ENCODE measurements around the gene BABAM2. TPM values are rescaled to one million over a fixed set of nuclear protein-coding genes. Genes with fewer than 3 reads are reported as not detected.

The BABAM2 gene
- total RNA-seq, 1 donor from 2014 or later, result 34.6 TPM

DNA sequence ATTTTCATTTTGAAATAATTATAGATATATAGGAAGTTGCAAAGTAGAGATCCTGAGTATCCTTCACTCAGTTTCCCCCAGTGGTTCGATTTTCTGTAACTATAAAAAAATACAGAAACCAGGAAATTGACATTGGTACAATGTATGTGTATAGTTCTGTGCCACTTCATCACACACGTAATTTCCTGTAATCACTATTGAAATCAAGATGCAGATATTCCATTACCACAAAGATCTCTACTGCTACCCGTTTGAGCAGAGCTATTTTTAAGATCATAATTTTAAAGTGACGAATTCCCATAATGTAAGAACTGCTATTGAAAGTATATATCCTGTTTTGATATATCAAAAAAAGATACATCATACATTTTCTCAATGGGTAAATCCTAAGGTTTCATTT lies 142.3 kb downstream of the BABAM2 start:
- Histone ChIP-seq H3K9me3 (ENCODE audit: low read depth) (no peaks in the 10 kb centered on the region), H3K27ac (no peak overlapping the region), H3K27me3 (no peaks in the 10 kb centered on the region), H3K36me3 (no peaks in the 10 kb centered on the region), H4K20me1 (ENCODE audit: low read depth) (no peaks in the 10 kb centered on the region), H3K4me3 (no peak overlapping the region), H2AFZ (replicated peaks) (no peak overlapping the region), H3K79me2 (ENCODE audit: low read depth) (no peaks in the 10 kb centered on the region), H3K9ac (no peak overlapping the region), H3K4me1 (peaks cover 9% of the 10 kb centered on the region), H3K4me2 (no peak overlapping the region), H3F3A (ENCODE audit: low read depth) (no peaks in the 10 kb centered on the region)
- no peaks in the 10 kb centered on the region for H3K27me3 Mint-ChIP-seq (ENCODE audit: insufficient read depth, low read depth)
- TF ChIP-seq EZH2phosphoT487 (IDR thresholded peaks at IDR 0.05), result no peak
- TF ChIP-seq, protein P1, sequence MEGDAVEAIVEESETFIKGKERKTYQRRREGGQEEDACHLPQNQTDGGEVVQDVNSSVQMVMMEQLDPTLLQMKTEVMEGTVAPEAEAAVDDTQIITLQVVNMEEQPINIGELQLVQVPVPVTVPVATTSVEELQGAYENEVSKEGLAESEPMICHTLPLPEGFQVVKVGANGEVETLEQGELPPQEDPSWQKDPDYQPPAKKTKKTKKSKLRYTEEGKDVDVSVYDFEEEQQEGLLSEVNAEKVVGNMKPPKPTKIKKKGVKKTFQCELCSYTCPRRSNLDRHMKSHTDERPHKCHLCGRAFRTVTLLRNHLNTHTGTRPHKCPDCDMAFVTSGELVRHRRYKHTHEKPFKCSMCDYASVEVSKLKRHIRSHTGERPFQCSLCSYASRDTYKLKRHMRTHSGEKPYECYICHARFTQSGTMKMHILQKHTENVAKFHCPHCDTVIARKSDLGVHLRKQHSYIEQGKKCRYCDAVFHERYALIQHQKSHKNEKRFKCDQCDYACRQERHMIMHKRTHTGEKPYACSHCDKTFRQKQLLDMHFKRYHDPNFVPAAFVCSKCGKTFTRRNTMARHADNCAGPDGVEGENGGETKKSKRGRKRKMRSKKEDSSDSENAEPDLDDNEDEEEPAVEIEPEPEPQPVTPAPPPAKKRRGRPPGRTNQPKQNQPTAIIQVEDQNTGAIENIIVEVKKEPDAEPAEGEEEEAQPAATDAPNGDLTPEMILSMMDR (IDR thresholded peaks at IDR 0.05), result no peak
- TF ChIP-seq EZH2 (IDR thresholded peaks at IDR 0.05), result no peak
- H3K4me3 Mint-ChIP-seq, result no peak overlapping the region
- no peak overlapping the region for H3K27ac Mint-ChIP-seq
- no peaks in the 10 kb centered on the region for H3K9me3 Mint-ChIP-seq
- H3K36me3 Mint-ChIP-seq, result no peaks in the 10 kb centered on the region
- DNase-seq (ENCODE audit: low spot score), result no peak
- peaks cover 3% of the 10 kb centered on the region for H3K4me1 Mint-ChIP-seq

GRCh38 chr2:28034696-28035095 lies 144.2 kb downstream of the BABAM2 start:
- Mint-ChIP-seq H3K36me3 (no peaks in the 10 kb centered on the region), H3K4me3 (no peak overlapping the region), H3K27ac (no peak overlapping the region), H3K27me3 (ENCODE audit: insufficient read depth, low read depth) (no peaks in the 10 kb centered on the region), H3K9me3 (no peaks in the 10 kb centered on the region), H3K4me1 (peaks cover 3% of the 10 kb centered on the region)
- H3F3A ChIP-seq (ENCODE audit: low read depth), result no peaks in the 10 kb centered on the region
- H3K79me2 ChIP-seq (ENCODE audit: low read depth), result no peaks in the 10 kb centered on the region
- DNase-seq (ENCODE audit: low spot score), result no peak
- H3K4me2 ChIP-seq, result no peak overlapping the region
- no peaks in the 10 kb centered on the region for H3K27me3 ChIP-seq
- H3K4me3 ChIP-seq, result no peak overlapping the region
- H3K4me1 ChIP-seq, result peaks cover 9% of the 10 kb centered on the region
- H3K36me3 ChIP-seq, result no peaks in the 10 kb centered on the region
- H2AFZ ChIP-seq (replicated peaks), result no peak overlapping the region
- no peak overlapping the region for H3K9ac ChIP-seq
- no peaks in the 10 kb centered on the region for H4K20me1 ChIP-seq (ENCODE audit: low read depth)
- TF ChIP-seq EZH2 (IDR thresholded peaks at IDR 0.05) (no peak), EZH2phosphoT487 (IDR thresholded peaks at IDR 0.05) (no peak)
- TF ChIP-seq, protein P1 (IDR thresholded peaks at IDR 0.05), result no peak
- no peak overlapping the region for H3K27ac ChIP-seq
- no peaks in the 10 kb centered on the region for H3K9me3 ChIP-seq (ENCODE audit: low read depth)

DNA sequence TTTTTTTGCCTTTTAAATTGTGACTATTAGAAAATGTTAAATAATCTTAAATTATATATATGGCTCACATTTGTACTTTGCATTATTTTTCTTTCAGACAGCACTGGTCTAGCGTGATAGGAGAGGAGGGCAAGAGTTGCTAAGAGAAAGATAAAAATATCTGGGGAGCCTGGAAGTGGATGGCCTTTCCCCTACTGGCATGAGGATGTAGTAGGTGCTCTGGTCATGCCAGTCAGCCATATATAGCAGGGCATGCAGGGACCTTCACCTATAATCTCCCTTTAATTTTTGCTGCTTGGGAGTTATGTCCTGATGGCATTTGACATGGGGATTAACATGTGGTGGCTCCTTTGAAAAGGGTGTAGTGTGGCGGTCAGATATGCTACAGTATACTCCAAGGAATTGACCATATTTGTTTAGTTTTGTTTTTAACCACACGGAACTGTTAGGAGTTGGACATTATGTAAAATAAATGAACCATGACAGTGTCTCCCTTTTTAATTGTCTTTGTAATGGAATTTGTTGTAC lies 144.7 kb downstream of the BABAM2 start:
- H3K4me3 Mint-ChIP-seq, result no peak overlapping the region
- DNase-seq (ENCODE audit: low spot score), result no peak
- no peaks in the 10 kb centered on the region for H3K27me3 Mint-ChIP-seq (ENCODE audit: insufficient read depth, low read depth)

More for the DNA sequence above, 144.7 kb downstream of the BABAM2 start:
- no peak overlapping the region for H3K27ac Mint-ChIP-seq
- TF ChIP-seq, protein P1 (IDR thresholded peaks at IDR 0.05), result no peak
- TF ChIP-seq EZH2 (IDR thresholded peaks at IDR 0.05) (no peak), EZH2phosphoT487 (IDR thresholded peaks at IDR 0.05) (no peak)
- Histone ChIP-seq H2AFZ (replicated peaks) (no peak overlapping the region), H3K27me3 (no peaks in the 10 kb centered on the region), H3K36me3 (no peaks in the 10 kb centered on the region), H4K20me1 (ENCODE audit: low read depth) (no peaks in the 10 kb centered on the region), H3K9me3 (ENCODE audit: low read depth) (no peaks in the 10 kb centered on the region), H3K27ac (no peak overlapping the region), H3K9ac (no peak overlapping the region), H3K4me3 (no peak overlapping the region), H3K4me2 (no peak overlapping the region), H3K4me1 (peaks cover 9% of the 10 kb centered on the region), H3K79me2 (ENCODE audit: low read depth) (no peaks in the 10 kb centered on the region), H3F3A (ENCODE audit: low read depth) (no peaks in the 10 kb centered on the region)
- H3K4me1 Mint-ChIP-seq, result peaks cover 3% of the 10 kb centered on the region
- H3K36me3 Mint-ChIP-seq, result no peaks in the 10 kb centered on the region
- no peaks in the 10 kb centered on the region for H3K9me3 Mint-ChIP-seq

Measured in neural progenitor cell (in vitro differentiated cells).